Glomerular endothelial cell (primary cell): ENCODE results near the gene ZFYVE9. TPM values are rescaled to one million over a fixed set of nuclear protein-coding genes. Genes with fewer than 3 reads are reported as not detected.

Experiments
- DNase-seq: peaks from one replicate; pipeline ENCODE4 v3.0.0-alpha.2; 2011; ENCODE audit warnings: low read depth, low spot score; ENCODE audit errors: extremely low read depth
- total RNA-seq: library from RNA; depleted of rRNA; stranded (reverse); fragments of >200 nt; gene quantifications from 2 replicates; pipeline ENCODE4 v1.2.3, GENCODE V29; 2015

The ZFYVE9 gene
- total RNA-seq, 1 donor from 2014 or later: 17.5 TPM

DNA sequence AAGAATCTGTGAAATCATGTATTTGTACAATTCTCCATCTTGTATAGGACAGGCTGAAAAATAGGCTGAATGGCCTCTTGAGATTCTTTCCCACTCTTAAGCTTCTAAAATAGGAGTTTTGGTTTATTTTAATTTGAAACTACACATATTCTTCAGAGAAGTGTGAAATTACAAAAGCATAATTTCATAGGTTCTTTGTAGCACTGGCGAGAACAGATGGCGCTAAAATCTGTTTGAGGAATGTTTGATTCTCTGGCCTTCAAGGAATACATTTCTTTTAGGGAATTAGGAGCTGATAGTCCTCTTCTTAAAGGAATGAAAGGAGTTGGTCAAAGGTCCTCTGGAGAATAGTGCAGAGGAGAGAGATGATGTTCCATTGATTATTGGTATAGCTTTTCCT is 179.2 kb downstream of the ZFYVE9 start:
- no peak for DNase-seq

DNA sequence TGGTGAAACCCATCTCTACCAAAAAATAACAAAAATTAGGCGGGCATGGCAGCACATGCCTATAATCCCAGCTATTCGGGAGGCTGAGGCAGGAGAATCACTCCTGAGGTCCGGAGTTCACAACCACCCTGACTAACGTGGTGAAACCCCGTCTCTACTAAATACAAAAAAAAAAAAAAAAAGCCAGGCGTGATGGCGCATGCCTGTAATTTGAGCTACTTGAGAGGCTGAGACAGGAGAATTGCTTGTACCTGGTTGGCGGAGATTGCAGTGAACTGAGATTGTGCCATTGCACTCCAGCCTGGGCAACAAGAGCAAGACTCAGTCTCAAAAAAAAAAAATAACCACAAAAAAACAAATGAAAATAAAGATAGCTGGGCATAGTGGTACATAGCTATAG is 181.8 kb downstream of the ZFYVE9 start:
- no peak for DNase-seq

GRCh38 chr1:52325786-52326185 is 183.9 kb downstream of the ZFYVE9 start:
- no peak for DNase-seq

- DNase-seq: no peak
Observed at GRCh38 chr1:52328615-52329014, 186.7 kb downstream of the ZFYVE9 start.

GRCh38 chr1:52332411-52332810 is 190.5 kb downstream of the ZFYVE9 start:
- no peak for DNase-seq

- DNase-seq: no peak
Observed at GRCh38 chr1:52334906-52335528, 193.1 kb downstream of the ZFYVE9 start.

GRCh38 chr1:52337439-52337838 is 195.6 kb downstream of the ZFYVE9 start:
- DNase-seq: no peak

GRCh38 chr1:52341655-52342260 is 199.9 kb downstream of the ZFYVE9 start:
- DNase-seq: no peak

- DNase-seq: no peak
Observed at GRCh38 chr1:52343979-52344378, 202.1 kb downstream of the ZFYVE9 start.

DNA sequence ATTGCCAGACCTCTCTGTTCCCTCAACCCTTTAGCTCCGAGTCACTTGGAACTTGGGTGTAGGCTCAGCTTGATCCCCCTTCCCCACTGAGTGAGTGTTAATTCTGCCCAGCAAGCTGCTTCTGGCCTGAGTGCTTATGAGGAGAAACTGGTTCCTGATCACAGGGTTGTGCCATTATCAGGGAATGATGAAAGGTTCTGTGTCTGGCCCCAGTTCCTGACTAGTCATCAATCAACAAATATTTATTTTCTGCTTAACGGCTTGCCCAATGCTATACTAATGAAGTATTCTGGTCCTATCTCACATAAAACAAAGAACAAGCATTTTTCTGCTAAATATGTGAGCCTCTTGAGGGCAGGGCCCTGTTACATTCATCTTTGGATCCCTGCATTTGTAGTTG is 203.4 kb downstream of the ZFYVE9 start:
- DNase-seq: no peak

GRCh38 chr1:52346653-52347052 is 204.8 kb downstream of the ZFYVE9 start:
- no peak for DNase-seq

DNA sequence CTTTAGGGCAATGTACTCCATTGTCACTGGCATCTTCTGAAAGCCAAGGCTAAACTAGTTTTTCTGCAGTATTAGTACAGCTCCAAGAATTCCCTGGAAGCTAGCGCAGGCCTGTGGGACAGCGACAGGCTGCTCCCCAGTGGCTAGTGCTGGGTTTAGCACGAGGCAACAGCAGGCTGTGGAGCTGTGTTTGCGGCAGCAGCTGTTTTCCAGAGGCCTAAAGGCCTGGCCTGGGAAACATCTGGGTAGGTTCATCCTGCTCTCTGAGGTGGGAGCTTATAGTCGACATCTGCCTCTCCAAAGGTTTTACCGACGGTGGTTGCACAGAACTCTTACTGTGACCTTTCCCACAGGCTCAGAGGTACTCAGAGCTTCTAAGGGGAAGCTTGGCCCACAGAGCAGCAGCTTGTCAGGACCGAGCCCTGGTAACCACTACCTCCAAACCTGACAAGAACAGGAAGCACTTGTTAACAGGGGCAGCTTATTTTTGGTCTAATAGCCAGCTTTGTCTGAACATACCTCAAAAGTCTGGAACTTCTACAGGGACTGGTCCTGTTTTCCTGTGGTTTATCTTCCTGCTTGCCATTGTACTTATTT is 206.9 kb downstream of the ZFYVE9 start:
- no peak for DNase-seq

DNA sequence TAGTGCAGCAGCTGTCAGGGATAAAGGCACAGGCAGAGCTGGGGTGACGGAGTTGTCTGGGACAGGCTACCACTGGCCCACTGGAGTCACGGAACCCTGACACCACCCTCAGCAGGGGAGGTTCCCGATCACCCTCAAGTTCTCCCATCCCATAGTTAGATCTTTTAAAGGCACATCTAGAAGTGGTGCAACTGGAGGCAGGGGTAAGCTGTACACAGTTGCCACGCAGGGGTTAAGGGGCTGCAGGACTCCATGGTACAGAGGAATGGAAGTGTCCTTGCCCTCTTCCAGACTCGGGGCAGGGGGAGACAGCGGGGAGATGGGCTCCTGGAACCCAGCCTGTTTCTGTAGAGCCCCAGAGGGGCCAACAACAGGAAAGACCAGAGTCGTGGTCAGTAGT is 210.8 kb downstream of the ZFYVE9 start:
- DNase-seq: no peak

DNA sequence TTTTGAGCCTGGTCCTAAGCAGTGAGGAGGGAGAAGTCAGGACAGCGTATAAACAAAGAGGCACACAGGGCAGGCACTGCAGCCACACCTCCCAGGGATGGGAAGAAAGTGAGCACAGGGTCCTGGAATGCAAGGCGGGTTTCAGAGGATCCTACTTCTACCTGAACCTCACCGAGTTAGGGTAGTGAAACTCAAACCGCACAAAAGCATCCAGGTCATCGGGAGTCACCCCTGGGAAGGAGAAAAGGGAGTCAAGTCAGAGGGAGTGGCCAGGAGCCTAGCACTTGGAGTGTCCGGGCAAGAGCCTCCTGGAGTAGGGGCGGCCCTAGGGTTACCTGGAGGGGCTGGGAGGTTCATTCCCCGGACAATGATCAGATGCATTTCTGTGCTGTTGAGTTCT is 213.5 kb downstream of the ZFYVE9 start:
- no peak for DNase-seq

GRCh38 chr1:52355847-52356505 is 214.1 kb downstream of the ZFYVE9 start:
- no peak for DNase-seq

DNA sequence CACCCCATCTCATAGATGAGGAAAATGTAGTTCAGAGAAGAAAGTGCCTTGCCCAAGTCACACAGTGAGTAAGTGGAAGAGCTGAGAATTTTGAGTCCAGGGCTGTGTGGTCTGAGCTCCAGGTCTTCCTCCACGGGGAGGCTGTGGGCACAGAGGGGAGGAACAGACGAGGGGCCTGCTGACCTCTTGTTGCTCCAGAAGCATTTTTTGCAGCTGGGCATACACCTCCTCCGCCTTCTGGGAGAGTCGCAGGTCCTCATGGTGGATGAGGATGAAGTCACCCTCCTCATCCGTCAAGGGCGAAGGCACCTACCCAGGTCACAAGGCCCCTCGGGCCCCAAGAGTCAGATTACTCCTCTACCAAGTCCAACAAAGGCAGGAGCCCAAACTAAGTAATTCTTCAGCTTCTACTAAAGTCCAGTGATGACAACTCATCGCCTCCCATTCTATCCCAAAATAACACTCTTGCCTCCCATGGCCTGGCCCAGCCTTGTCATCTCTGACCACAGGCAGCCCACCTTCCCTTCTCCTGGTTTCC is 215.0 kb downstream of the ZFYVE9 start:
- no peak for DNase-seq

GRCh38 chr1:52357397-52357796 is 215.5 kb downstream of the ZFYVE9 start:
- no peak for DNase-seq

- DNase-seq: no peak
Observed at GRCh38 chr1:52358851-52359497, 217.1 kb downstream of the ZFYVE9 start.

GRCh38 chr1:52359676-52360594 is 218.0 kb downstream of the ZFYVE9 start:
- no peak for DNase-seq

DNA sequence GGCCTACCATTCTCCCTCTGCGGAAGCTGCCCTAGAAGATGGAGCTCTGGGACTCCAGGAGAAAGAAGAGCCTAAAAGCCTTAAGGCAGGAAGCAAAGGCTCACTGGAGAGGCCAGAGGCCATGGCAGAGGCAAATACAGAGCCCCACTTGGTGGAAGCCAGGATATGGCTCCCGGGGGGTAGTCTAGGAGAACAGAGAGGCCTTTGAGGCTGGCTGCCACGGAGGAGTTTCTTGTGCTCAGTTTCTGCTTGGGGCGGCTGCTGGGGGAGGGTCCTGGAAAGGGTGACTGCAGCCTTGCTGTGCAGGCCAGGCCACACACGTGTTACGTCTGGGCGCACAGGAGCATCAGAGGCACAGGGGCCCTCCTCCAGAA is 218.7 kb downstream of the ZFYVE9 start:
- no peak for DNase-seq
